HFF-Myc (cell line): ENCODE data around the gene KBTBD6.
"Not testable (repeated sequence)": the region's sequence is repeated elsewhere in the genome, so short reads cannot be mapped to it uniquely, and the experiment has no call there.

Source experiments
- DNase-seq: peaks from one replicate; pipeline ENCODE4 v3.0.0-alpha.2; 2011; ENCODE audit warnings: low read depth; ENCODE audit errors: extremely low read depth
- H3K4me3 ChIP-seq: replicated peaks from 2 replicates; pipeline ENCODE4 v1.5.1; 2011; ENCODE audit warnings: low read depth, mild to moderate bottlenecking, control low read depth, low read length
- TF ChIP-seq, protein P1 (sequence below): IDR thresholded peaks from 2 replicates; pipeline ENCODE4 v1.5.1; 2012; ENCODE audit warnings: mild to moderate bottlenecking, low read depth, low read length, control low read depth; ENCODE audit errors: missing control alignments

KBTBD6 gene, protein sequence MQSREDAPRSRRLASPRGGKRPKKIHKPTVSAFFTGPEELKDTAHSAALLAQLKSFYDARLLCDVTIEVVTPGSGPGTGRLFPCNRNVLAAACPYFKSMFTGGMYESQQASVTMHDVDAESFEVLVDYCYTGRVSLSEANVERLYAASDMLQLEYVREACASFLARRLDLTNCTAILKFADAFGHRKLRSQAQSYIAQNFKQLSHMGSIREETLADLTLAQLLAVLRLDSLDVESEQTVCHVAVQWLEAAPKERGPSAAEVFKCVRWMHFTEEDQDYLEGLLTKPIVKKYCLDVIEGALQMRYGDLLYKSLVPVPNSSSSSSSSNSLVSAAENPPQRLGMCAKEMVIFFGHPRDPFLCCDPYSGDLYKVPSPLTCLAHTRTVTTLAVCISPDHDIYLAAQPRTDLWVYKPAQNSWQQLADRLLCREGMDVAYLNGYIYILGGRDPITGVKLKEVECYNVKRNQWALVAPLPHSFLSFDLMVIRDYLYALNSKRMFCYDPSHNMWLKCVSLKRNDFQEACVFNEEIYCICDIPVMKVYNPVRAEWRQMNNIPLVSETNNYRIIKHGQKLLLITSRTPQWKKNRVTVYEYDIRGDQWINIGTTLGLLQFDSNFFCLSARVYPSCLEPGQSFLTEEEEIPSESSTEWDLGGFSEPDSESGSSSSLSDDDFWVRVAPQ

GRCh38 chr13:41132512-41133152 is at the start of gene KBTBD6:
Gene KBTBD6 (minus strand): TSS chr13:41132802. CDS start chr13:41132511, 291 bp downstream.
- TF ChIP-seq, protein P1, sequence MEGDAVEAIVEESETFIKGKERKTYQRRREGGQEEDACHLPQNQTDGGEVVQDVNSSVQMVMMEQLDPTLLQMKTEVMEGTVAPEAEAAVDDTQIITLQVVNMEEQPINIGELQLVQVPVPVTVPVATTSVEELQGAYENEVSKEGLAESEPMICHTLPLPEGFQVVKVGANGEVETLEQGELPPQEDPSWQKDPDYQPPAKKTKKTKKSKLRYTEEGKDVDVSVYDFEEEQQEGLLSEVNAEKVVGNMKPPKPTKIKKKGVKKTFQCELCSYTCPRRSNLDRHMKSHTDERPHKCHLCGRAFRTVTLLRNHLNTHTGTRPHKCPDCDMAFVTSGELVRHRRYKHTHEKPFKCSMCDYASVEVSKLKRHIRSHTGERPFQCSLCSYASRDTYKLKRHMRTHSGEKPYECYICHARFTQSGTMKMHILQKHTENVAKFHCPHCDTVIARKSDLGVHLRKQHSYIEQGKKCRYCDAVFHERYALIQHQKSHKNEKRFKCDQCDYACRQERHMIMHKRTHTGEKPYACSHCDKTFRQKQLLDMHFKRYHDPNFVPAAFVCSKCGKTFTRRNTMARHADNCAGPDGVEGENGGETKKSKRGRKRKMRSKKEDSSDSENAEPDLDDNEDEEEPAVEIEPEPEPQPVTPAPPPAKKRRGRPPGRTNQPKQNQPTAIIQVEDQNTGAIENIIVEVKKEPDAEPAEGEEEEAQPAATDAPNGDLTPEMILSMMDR, result no peak
- H3K4me3 ChIP-seq, result peak within 1 kb of the TSS; percentile 69
- DNase-seq, result peak; percentile 98

DNA sequence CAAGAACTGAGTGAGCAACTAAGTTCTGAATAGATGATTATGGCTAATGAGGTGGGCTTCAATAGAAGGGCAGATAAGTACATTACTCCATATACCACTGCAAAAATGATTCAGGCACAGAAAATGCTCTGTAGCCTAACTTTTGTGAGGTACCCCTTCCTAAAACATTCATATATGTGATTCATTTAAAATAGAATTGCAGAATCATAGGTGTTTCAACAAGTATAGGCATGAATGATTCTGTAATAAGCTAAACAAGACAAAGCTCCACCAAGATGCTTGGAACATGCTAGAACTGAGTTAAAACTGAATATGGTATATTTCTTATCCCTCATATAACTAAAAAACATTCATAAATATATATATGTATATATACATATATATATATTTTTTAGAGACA is 49.6 kb upstream of the KBTBD6 start:
- H3K4me3 ChIP-seq, result no peak overlapping the region
- DNase-seq, result no peak
- TF ChIP-seq, protein P1, result no peak

DNA sequence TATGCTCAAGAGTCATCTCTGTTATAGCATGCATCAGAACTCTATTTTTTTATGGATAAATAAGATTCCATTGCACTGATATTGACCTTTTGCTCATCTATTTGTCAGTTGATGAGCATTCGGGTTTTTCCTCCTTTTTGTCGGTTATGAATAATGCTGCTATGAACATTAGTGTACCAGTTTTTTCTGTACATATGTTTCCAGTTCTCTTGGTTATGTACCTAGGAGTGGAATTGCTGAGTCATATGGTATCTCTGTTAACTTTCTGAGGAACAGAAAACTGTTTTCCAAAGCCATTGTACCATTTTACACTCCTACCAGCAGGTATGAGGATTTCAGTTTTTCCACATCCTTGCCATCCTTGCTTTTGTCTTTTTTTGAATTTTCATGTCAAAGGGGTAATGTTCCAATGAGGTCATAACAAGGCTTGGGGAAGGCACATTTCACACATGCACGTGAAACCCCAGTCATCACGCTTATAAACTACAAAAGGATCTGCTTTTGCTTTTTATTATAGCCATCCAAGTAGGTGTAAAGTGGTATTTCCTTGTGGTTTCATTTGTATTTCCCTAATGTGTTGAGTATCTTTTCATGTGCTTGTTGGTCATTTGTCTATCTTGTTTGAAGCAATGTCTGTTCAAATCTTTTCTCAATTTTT is 47.1 kb upstream of the KBTBD6 start:
- TF ChIP-seq, protein P1, result no peak
- H3K4me3 ChIP-seq, result no peak overlapping the region
- peak; percentile 30 for DNase-seq

DNA sequence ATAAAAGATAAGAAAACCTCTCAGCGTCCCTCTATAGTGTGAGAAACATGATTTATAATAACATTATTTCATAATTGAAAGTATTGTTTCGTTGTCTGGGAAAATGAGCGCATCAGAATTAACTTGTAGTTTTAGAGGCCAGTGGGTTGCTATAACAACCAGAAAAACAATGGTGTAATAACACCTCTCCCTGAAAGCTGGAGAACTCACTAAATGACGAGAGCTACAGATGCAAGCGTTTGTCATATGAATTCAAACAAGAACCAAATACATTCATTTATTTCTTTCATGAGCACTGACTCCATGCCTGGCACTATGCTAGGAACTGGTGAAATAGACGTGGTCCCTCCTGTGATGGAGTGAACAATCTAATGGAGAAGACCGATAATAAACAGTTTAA is 45.4 kb upstream of the KBTBD6 start:
- TF ChIP-seq, protein P1, result no peak
- no peak overlapping the region for H3K4me3 ChIP-seq
- DNase-seq, result no peak

GRCh38 chr13:41177616-41178015 is 45.0 kb upstream of the KBTBD6 start:
- TF ChIP-seq, protein P1, result no peak
- no peak for DNase-seq
- H3K4me3 ChIP-seq, result no peak overlapping the region

GRCh38 chr13:41175576-41175975 is 43.0 kb upstream of the KBTBD6 start:
- not testable (repeated sequence) for H3K4me3 ChIP-seq, DNase-seq
